Lower leg skin (tissue), 4 donors: ENCODE data around the gene PZP. TPM values are rescaled to one million over a fixed set of nuclear protein-coding genes. Genes with fewer than 3 reads are reported as not detected.
"Not testable (repeated sequence)": the region's sequence is repeated elsewhere in the genome, so short reads cannot be mapped to it uniquely, and the experiment has no call there.

Experiments used
- DNase-seq, 2 donors: peaks; one replicate each; pipeline ENCODE4 v3.0.0-alpha.2; 2019; ENCODE audit warnings: low spot score in 2 of 2
- H3K4me3 ChIP-seq: fragments of 200-600 bp; sonication (generic); 2 replicates; pipeline ENCODE4 v1.5.1; 2017; ENCODE audit warnings: mild to moderate bottlenecking, low read depth; ENCODE audit not compliant: poor library complexity, severe bottlenecking
- POLR2A ChIP-seq, 2 donors: fragments of 450-650 bp; IDR thresholded peaks; one replicate each; pipeline ENCODE4 v1.6.1; 2016 to 2017; ENCODE audit warnings: antibody characterized with exemption in 2 of 2, mild to moderate bottlenecking in 1 of 2, moderate library complexity in 1 of 2
- WGBS, 2 donors: methylation state at CpG; one replicate each; pipeline ENCODE4 v1.1.5; 2018; 5-methylcytosine and 5-hydroxymethylcytosine counted together
- intact Hi-C: fragments of 100-400 bp; cut with DNase I; formaldehyde crosslinking; loops from one replicate; pipeline ENCODE4 v1.15.0; 2023; ENCODE audit warnings: low total_unique reads
- total RNA-seq, 4 donors: library from RNA; depleted of rRNA; stranded (reverse); fragments of >200 nt; gene quantifications; one replicate each; pipeline ENCODE4 v1.1.0, GENCODE V29; 2016
- TF ChIP-seq, protein P1 (sequence below), 3 donors: fragments of 450-650 bp; IDR thresholded peaks; one replicate each; pipeline ENCODE4 v1.5.1; 2016; ENCODE audit warnings: antibody characterized with exemption in 3 of 3, mild to moderate bottlenecking in 3 of 3, moderate library complexity in 2 of 3

Gene PZP
- total RNA-seq, 4 donors from 2014 or later: not detected

DNA sequence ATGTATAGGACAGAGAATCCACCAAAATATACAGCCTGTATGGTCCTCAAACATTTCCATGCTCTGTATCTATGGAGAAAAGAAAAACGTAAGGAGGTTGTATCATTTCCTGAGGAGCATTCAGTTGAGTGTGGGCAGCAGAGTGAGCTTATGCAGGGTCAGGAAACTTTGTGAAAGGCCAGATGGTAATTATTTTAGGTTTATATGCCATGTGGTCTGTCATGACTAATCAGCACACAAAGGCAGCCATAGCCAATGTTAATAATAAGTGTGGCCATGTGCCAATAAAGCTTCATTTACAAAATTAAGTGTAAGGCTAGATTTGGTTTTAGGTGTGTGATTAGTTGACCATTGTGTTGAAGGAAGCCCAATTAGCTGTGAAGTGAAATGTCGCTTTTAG, 59.3 kb downstream of the PZP start:
- DNase-seq: no peak
- H3K4me3 ChIP-seq: no peak overlapping the region
- no peak for TF ChIP-seq POLR2A (IDR thresholded peaks at IDR 0.05)
- TF ChIP-seq, protein P1, sequence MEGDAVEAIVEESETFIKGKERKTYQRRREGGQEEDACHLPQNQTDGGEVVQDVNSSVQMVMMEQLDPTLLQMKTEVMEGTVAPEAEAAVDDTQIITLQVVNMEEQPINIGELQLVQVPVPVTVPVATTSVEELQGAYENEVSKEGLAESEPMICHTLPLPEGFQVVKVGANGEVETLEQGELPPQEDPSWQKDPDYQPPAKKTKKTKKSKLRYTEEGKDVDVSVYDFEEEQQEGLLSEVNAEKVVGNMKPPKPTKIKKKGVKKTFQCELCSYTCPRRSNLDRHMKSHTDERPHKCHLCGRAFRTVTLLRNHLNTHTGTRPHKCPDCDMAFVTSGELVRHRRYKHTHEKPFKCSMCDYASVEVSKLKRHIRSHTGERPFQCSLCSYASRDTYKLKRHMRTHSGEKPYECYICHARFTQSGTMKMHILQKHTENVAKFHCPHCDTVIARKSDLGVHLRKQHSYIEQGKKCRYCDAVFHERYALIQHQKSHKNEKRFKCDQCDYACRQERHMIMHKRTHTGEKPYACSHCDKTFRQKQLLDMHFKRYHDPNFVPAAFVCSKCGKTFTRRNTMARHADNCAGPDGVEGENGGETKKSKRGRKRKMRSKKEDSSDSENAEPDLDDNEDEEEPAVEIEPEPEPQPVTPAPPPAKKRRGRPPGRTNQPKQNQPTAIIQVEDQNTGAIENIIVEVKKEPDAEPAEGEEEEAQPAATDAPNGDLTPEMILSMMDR (IDR thresholded peaks at IDR 0.05): no peak
- intact Hi-C loops: no loop called here
- 75 to 76% methylated on average over 2 of the region's 2 CpGs for WGBS, 2 donors

DNA sequence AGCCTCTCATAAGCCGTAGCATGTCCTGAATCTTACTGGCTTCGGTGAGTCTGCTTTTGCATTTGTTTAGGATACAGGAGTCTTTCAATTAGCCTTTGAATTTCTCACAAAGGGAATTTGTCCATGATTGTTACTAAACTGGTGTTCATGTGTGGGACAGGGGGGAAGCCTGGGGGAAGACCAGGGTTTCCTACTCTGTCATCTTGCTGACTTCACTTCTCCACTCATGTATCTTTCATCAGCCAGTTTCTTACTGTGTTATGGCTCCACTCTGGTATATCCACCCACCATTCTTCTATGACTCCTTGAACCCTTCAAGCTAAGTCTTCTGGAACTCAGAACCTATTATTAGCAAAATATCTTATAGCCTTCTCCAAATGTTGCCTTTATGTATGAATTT, 60.7 kb downstream of the PZP start:
- WGBS, 2 donors: 86 to 91% methylated on average over 2 of the region's 2 CpGs
- no peak for TF ChIP-seq POLR2A (IDR thresholded peaks at IDR 0.05)
- TF ChIP-seq, protein P1 (IDR thresholded peaks at IDR 0.05): no peak
- H3K4me3 ChIP-seq: no peak overlapping the region
- intact Hi-C loops: no loop called here
- DNase-seq: no peak

DNA sequence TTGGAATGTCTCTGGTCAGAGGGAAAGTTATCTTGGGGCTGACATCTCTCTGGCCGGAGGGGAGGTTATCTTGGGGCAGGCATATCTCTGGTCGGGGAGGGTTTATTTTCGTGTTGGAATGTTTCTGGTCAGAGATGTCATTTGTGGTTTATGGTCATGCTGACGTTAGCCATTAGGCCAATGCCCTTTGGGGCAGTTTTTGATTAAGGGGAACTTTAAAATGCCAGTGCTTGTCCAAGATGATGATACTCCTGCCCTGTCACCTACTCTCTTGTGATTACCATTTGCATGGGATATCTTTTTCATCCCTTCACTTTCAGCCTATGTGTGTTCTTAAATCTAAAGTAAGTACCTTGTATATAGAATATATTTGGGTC, 63.5 kb downstream of the PZP start:
- intact Hi-C loops: no loop called here
- WGBS, 2 donors: 47 to 53% methylated on average over 4 of the region's 4 CpGs
- no peak overlapping the region for H3K4me3 ChIP-seq
- no peak for TF ChIP-seq POLR2A (IDR thresholded peaks at IDR 0.05)
- TF ChIP-seq, protein P1 (IDR thresholded peaks at IDR 0.05): no peak
- DNase-seq: no peak

DNA sequence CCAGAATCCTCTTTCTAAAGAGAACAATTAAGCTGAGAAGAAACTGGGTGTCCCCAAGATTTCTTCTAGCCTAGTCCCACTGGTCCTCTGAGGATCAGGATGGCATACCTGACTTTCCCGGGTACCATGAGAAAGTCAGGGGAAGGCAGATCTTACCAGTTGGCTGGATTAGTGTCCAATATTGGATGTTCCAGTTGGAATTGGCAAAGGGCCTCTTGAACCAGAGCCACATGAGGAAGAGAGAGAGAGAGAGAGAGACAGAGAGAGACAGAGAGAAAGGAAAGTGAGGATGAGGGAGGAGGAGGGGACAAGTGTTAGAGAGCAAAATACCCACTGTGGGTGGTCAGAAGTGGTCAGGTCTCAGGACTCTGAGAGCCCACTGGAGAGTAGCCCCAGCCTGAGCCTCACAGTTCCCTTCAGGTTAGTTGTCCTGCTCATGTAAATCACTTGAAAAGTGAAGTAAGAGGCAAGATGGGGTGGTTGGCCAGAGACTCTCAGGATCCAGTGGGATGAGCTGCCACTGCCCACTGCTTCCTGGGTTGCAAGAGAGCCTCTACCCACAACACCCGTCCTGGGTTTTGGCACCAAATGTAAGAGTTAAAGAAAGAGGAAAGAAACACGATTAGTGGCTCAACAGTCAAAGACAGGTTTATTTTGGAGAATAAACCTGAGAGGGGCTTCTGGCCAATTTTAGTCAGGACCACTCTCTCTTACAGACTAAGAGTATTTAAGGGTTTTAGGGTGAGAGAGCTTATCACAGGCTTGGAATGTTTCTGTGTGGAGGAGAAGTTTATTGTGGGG, 64.1 kb downstream of the PZP start:
- 93 to 94% methylated on average over 3 of the region's 3 CpGs for WGBS, 2 donors
- DNase-seq: no peak
- TF ChIP-seq, protein P1 (IDR thresholded peaks at IDR 0.05): no peak
- TF ChIP-seq POLR2A (IDR thresholded peaks at IDR 0.05): no peak
- intact Hi-C loops: no loop called here
- H3K4me3 ChIP-seq: no peak overlapping the region

DNA sequence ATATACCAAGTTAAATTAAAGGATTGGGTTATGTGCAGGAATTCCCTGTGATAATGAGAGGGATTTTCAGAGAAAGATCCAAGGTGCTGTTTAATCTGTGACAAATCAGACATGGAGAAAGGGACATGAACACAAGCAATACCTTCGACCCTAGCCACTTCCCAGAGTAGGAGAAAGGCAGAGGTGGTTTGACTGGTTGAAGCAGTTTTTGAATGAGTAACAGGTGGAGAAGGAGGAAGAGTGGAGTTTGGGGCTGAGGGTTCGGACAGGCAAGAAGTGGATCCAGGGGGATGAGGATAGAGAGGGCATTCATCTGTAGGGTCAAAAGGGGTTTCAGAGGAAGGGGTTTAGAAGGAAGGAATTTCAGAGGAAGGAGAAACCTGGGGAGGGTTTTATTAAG, 65.1 kb downstream of the PZP start:
- WGBS, 2 donors: 65 to 71% methylated on average over 2 of the region's 2 CpGs

DNA sequence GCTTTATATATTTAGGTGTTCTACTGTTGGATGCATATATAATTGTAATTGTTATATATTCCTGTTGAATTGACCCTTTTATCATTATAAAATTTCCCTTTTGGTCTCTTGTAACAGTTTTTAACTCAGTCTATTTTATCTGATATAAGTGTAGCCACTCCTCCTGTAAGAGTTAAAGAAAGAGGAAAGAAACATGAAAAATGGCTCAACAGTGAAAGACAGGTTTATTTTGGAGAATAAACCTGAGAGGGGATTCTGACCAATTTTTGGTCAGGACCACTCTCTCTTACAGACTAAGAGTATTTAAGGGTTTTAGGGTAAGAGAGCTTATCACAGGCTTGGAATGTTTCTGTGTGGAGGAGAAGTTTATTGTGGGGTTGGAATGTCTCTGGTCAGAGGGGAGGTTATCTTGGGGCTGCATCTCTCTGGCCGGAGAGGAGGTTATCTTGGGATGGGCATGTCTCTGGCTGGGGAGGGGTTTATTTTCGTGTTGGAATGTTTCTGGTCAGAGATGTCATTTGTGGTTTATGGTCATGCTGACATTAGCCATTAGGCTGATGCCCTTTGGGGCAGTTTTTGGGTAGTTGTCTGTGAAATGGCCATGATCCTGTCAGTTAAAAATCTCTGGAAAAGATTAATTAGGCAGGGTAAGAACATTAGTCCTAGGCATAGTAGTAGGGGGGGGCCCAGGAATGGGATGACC, 68.5 kb downstream of the PZP start:
- intact Hi-C loops, DNase-seq, H3K4me3 ChIP-seq: not testable (repeated sequence)
- 30 to 44% methylated on average over 2 of the region's 2 CpGs for WGBS, 2 donors

More for the DNA sequence above, 65.1 kb downstream of the PZP start:
- intact Hi-C loops: no loop called here
- no peak overlapping the region for H3K4me3 ChIP-seq
- TF ChIP-seq POLR2A (IDR thresholded peaks at IDR 0.05): no peak
- TF ChIP-seq, protein P1 (IDR thresholded peaks at IDR 0.05): no peak
- no peak for DNase-seq
